NCI-H524 treated with DMSO at 0.1 percent for 48 hours (cell line): ENCODE measurements around the gene OR51T1.

Source experiments
- DNase-seq: peaks from one replicate; lab custom pipeline; 2025; lab: John Stamatoyannopoulos, UW

OR51T1 gene

DNA sequence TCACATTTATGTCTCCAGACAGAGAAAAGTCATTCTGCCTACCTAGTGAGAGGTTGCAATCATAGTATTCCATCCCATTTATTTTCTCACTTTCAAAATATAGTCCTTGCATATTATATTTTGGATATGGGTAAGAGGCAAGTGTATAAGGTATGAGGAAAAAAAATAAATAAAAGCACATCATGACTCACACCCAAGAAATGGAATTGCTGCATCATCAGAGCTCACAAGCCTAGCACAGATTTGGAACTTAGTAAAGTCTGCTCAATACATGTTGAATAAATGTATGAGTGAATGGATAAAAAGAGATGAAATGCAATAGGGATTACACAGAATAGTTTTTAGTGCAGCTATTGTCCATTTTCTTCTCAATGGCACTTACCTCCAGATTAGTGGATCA is 44.9 kb downstream of the OR51T1 start:
- no peak for DNase-seq
